Placental epithelial cell (primary cell): ENCODE measurements around the gene DSE. TPM values are rescaled to one million over a fixed set of nuclear protein-coding genes. Genes with fewer than 3 reads are reported as not detected.

Experiments
- total RNA-seq: library from RNA; depleted of rRNA; stranded (reverse); fragments of >200 nt; gene quantifications from 2 replicates; pipeline ENCODE4 v1.2.3, GENCODE V29; 2012

Gene DSE
- 47.1 and 84.7 TPM in 2 replicates for total RNA-seq

DNA sequence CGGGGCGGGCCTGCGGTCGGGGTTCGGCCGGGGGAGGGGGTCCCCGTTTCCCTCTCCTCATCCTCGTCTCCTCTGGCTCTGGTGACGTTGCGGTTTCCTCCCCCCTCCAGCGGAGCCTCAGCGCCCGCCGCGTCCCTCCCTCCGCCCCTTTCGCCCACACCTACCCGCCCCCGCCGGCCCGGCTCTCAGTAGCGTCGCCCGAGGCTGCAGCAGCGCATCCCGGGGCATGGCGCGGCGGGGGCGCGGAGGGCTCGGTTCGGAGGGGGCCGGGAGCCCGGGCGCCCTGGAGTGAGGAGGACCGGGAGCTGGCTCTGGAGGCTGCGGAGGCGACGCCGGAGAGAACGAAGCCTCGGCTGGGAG, at the start of gene DSE:
DSE (plus strand) TSS at position 188 of the 360 bp plus-strand sequence. CDS start 28,304 bp downstream, outside the sequence.

GRCh38 chr6:116461331-116461931, 90.7 kb downstream of the DSE start, which contains the start of gene CALHM6:
Gene CALHM6, plus strand, starts transcription at chr6:116461375. Its CDS starts 555 bp downstream, at chr6:116461930.

Other genes starting within 250 kb of the DSE start
- under 0.01 TPM in 1 of 2 replicates, not detected in the other for gene COL10A1, start 244.8 kb upstream of the DSE start, total RNA-seq
- 10.2 and 27.7 TPM in 2 replicates for gene TSPYL4, start 116.9 kb upstream of the DSE start, total RNA-seq
- 84.4 and 124 TPM in 2 replicates for gene TSPYL1, start 91.0 kb upstream of the DSE start, total RNA-seq
- gene CALHM6, start 90.4 kb downstream of the DSE start, total RNA-seq = 0.79 and 0.98 TPM in 2 replicates
- under 0.01 and 0.22 TPM in 2 replicates for gene CALHM5, start 140.7 kb downstream of the DSE start, total RNA-seq
- gene TRAPPC3L, start 174.7 kb downstream of the DSE start, total RNA-seq = not detected in 2 replicates
- gene CALHM4, start 182.8 kb downstream of the DSE start, total RNA-seq = not detected in 2 replicates
- 22.4 and 32.5 TPM in 2 replicates for gene RWDD1, start 200.6 kb downstream of the DSE start, total RNA-seq
- gene RSPH4A, start 245.5 kb downstream of the DSE start, total RNA-seq = under 0.01 and 0.22 TPM in 2 replicates